IMR-90 (cell line): ENCODE measurements around the gene MYH11. TPM values are rescaled to one million over a fixed set of nuclear protein-coding genes. Genes with fewer than 3 reads are reported as not detected.

ENCODE experiments used
- ATAC-seq: fragments of 200-7000 bp; cut with Tn5 transposase; 2 replicates; pipeline ENCODE4 v1.9.1; 2020; ENCODE audit warnings: low read depth, mild to moderate bottlenecking, moderate library complexity
- BruUV-seq: library from RNA; stranded (reverse); fragments of 400-500 nt; replicated peaks from 2 replicates; lab custom pipeline; 2021; lab: Mats Ljungman, UMichigan
- CTCF ChIA-PET: fragments of 300-600 bp; formaldehyde crosslinking; extraction: SDS; loops from one replicate; lab custom pipeline; 2021; ENCODE audit warnings: antibody characterized with exemption; lab: Yijun Ruan, JAX
- POLR2A ChIA-PET: fragments of 300-600 bp; sonication (Branson Sonifier 250); formaldehyde crosslinking; loops from one replicate; lab custom pipeline; 2022; ENCODE audit warnings: antibody characterized with exemption; ENCODE audit not compliant: unreplicated experiment; lab: Charles Lee
- DNase-seq: peaks from one replicate; pipeline ENCODE4 v3.0.0; 2013
- H2AFZ ChIP-seq: replicated peaks from 2 replicates; pipeline ENCODE3; 2013; ENCODE audit warnings: low read length, mild to moderate bottlenecking; ENCODE audit not compliant: poor library complexity
- H2AK5ac ChIP-seq: 2 replicates; pipeline ENCODE4 v1.6.1; 2013; ENCODE audit warnings: low read depth, low read length, inconsistent platforms
- H2AK9ac ChIP-seq: replicated peaks from 2 replicates; pipeline ENCODE3; 2013; ENCODE audit warnings: mild to moderate bottlenecking, low read depth, low read length, moderate library complexity; ENCODE audit not compliant: poor library complexity
- H2BK120ac ChIP-seq: 2 replicates; pipeline ENCODE4 v1.6.1; 2013; ENCODE audit warnings: low read depth, low read length, inconsistent platforms
- H2BK15ac ChIP-seq: 3 replicates; pipeline ENCODE4 v1.6.1; 2013; ENCODE audit warnings: low read depth, low read length, inconsistent platforms
- H2BK20ac ChIP-seq: 2 replicates; pipeline ENCODE4 v1.6.1; 2013; ENCODE audit warnings: low read depth, mild to moderate bottlenecking, inconsistent platforms, low read length, moderate library complexity
- H2BK5ac ChIP-seq: 2 replicates; pipeline ENCODE4 v1.6.1; 2013; ENCODE audit warnings: mild to moderate bottlenecking, low read depth, low read length, inconsistent platforms; ENCODE audit not compliant: poor library complexity, severe bottlenecking
- H3K14ac ChIP-seq: replicated peaks from 2 replicates; pipeline ENCODE4 v1.6.1; 2013; ENCODE audit warnings: low read depth, low read length, inconsistent platforms
- H3K18ac ChIP-seq: 2 replicates; pipeline ENCODE4 v1.6.1; 2013; ENCODE audit warnings: low read depth, low read length, control low read depth
- H3K23ac ChIP-seq: 2 replicates; pipeline ENCODE4 v1.6.1; 2013; ENCODE audit warnings: low read depth, low read length, inconsistent platforms
- H3K27ac ChIP-seq: 2 replicates; pipeline ENCODE4 v1.5.1; 2013; ENCODE audit warnings: mild to moderate bottlenecking, control low read depth, low read length; ENCODE audit not compliant: insufficient read depth
- H3K27me3 ChIP-seq: 2 replicates; pipeline ENCODE4 v1.6.1; 2013; ENCODE audit warnings: low read length; ENCODE audit not compliant: control insufficient read depth, insufficient read depth
- H3K36me3 ChIP-seq: 2 replicates; pipeline ENCODE4 v1.6.1; 2013; ENCODE audit warnings: low read length, mixed read lengths; ENCODE audit not compliant: control insufficient read depth, insufficient read depth
- H3K4ac ChIP-seq: 2 replicates; pipeline ENCODE4 v1.6.1; 2013; ENCODE audit warnings: low read depth, low read length, inconsistent platforms
- H3K4me1 ChIP-seq: 2 replicates; pipeline ENCODE4 v1.6.1; 2013; ENCODE audit warnings: low read length, mixed read lengths; ENCODE audit not compliant: control insufficient read depth, insufficient read depth
- H3K4me2 ChIP-seq: 2 replicates; pipeline ENCODE4 v1.6.1; 2013; ENCODE audit warnings: low read depth, mild to moderate bottlenecking, control low read depth, low read length, moderate library complexity
- H3K4me3 ChIP-seq: 2 replicates; pipeline ENCODE4 v1.5.1; 2013; ENCODE audit warnings: low read depth, mild to moderate bottlenecking, control low read depth, low read length, moderate library complexity; ENCODE audit not compliant: insufficient read depth
- H3K56ac ChIP-seq: 2 replicates; pipeline ENCODE4 v1.6.1; 2013; ENCODE audit warnings: low read length, inconsistent platforms; ENCODE audit not compliant: insufficient read depth; ENCODE audit errors: extremely low read depth
- H3K79me1 ChIP-seq, 2 experiments: 2 replicates each; pipeline ENCODE4 v1.6.1; 2013; ENCODE audit warnings: low read length in 2 of 2, inconsistent platforms in 1 of 2, low read depth in 1 of 2
- H3K9ac ChIP-seq: 2 replicates; pipeline ENCODE4 v1.6.1; 2013; ENCODE audit warnings: low read depth, low read length, control low read depth
- H3K9me1 ChIP-seq: 2 replicates; pipeline ENCODE4 v1.6.1; 2013; ENCODE audit warnings: low read length, inconsistent platforms; ENCODE audit not compliant: insufficient read depth
- H3K9me3 ChIP-seq: 2 replicates; pipeline ENCODE4 v1.6.1; 2013; ENCODE audit warnings: low read length; ENCODE audit not compliant: control insufficient read depth, insufficient read depth
- H4K20me1 ChIP-seq: 2 replicates; pipeline ENCODE4 v1.6.1; 2013; ENCODE audit warnings: low read length, inconsistent platforms; ENCODE audit not compliant: insufficient read depth
- H4K5ac ChIP-seq: 2 replicates; pipeline ENCODE4 v1.6.1; 2013; ENCODE audit warnings: mild to moderate bottlenecking, low read depth, low read length, control low read depth
- H4K8ac ChIP-seq, 2 experiments: 2 replicates each; pipeline ENCODE4 v1.6.1; 2013; ENCODE audit warnings: low read depth in 2 of 2, low read length in 2 of 2, control low read depth in 1 of 2, inconsistent platforms in 1 of 2
- H4K91ac ChIP-seq: 2 replicates; pipeline ENCODE4 v1.6.1; 2013; ENCODE audit warnings: low read depth, low read length, inconsistent platforms; ENCODE audit not compliant: insufficient read depth
- BHLHE40 ChIP-seq: fragments of 150-350 bp; IDR thresholded peaks from 2 replicates; pipeline ENCODE4 v1.6.1; 2016; ENCODE audit warnings: mild to moderate bottlenecking, low read depth, low read length
- CEBPB ChIP-seq: IDR thresholded peaks from 2 replicates; pipeline ENCODE4 v1.6.1; 2012; ENCODE audit warnings: low read depth, low read length, improper control_type of control experiment
- CHD1 ChIP-seq: IDR thresholded peaks from 2 replicates; pipeline ENCODE4 v1.6.1; 2012; ENCODE audit warnings: low read depth, low read length, improper control_type of control experiment
- CTCF ChIP-seq: conservative IDR thresholded peaks from 2 replicates; pipeline ENCODE4 v1.5.1; 2012; ENCODE audit warnings: mild to moderate bottlenecking, low read depth, low read length, improper control_type of control experiment
- FOS ChIP-seq: fragments of 150-350 bp; IDR thresholded peaks from 2 replicates; pipeline ENCODE4 v1.6.1; 2016; ENCODE audit warnings: low read depth, low read length
- MAZ ChIP-seq: IDR thresholded peaks from 2 replicates; pipeline ENCODE4 v1.6.1; 2012; ENCODE audit warnings: low read depth, mild to moderate bottlenecking, low read length, improper control_type of control experiment, moderate library complexity, borderline replicate concordance
- MXI1 ChIP-seq: IDR thresholded peaks from 2 replicates; pipeline ENCODE4 v1.6.1; 2012; ENCODE audit warnings: low read depth, mild to moderate bottlenecking, low read length, moderate library complexity, borderline replicate concordance
- NFE2L2 ChIP-seq: fragments of 150-350 bp; IDR thresholded peaks from 2 replicates; pipeline ENCODE4 v1.6.1; 2016; ENCODE audit warnings: low read depth, mild to moderate bottlenecking, low read length
- POLR2A ChIP-seq: IDR thresholded peaks from 2 replicates; pipeline ENCODE4 v1.6.1; 2012; ENCODE audit warnings: mild to moderate bottlenecking, low read depth, low read length
- RAD21 ChIP-seq: IDR thresholded peaks from 2 replicates; pipeline ENCODE4 v1.6.1; 2012; ENCODE audit warnings: low read length, improper control_type of control experiment
- RCOR1 ChIP-seq: IDR thresholded peaks from 2 replicates; pipeline ENCODE4 v1.6.1; 2012; ENCODE audit warnings: mild to moderate bottlenecking, low read length, improper control_type of control experiment; ENCODE audit not compliant: insufficient replicate concordance
- RFX5 ChIP-seq: IDR thresholded peaks from 2 replicates; pipeline ENCODE4 v1.8.0; 2012; ENCODE audit warnings: low read depth, mild to moderate bottlenecking, low read length, moderate library complexity
- SMC3 ChIP-seq: fragments of 150-350 bp; IDR thresholded peaks from 2 replicates; pipeline ENCODE4 v1.6.1; 2016; ENCODE audit warnings: low read depth, mild to moderate bottlenecking, antibody characterized with exemption, low read length, moderate library complexity
- USF2 ChIP-seq: fragments of 150-350 bp; IDR thresholded peaks from 2 replicates; pipeline ENCODE4 v1.6.1; 2017; ENCODE audit warnings: mild to moderate bottlenecking, antibody characterized with exemption, low read length, low read depth
- WGBS, 2 experiments: methylation state at CpG; one replicate each; pipeline versions ENCODE4 v1.1.5 to v1.1.7; 2013; ENCODE audit warnings: missing lambda C conversion rate in 2 of 2; ENCODE audit not compliant: insufficient read length in 1 of 2; ENCODE audit errors: extremely low coverage in 2 of 2; 5-methylcytosine and 5-hydroxymethylcytosine counted together
- dilution Hi-C: fragments of 300-500 bp; cut with HindIII; formaldehyde crosslinking; loops from one replicate; pipeline ENCODE4 v1.14.3; 2018; ENCODE audit warnings: low sequenced_read_pairs; ENCODE audit not compliant: unreplicated experiment
- in situ Hi-C: fragments of 300-500 bp; cut with MboI; formaldehyde crosslinking; loops from 3 replicates; pipeline ENCODE4 v1.14.3; 2019; ENCODE audit warnings: low sequenced_read_pairs, inconsistent platforms, mixed read lengths
- intact Hi-C: fragments of 100-400 bp; cut with micrococcal nuclease; formaldehyde crosslinking; loops from 2 replicates; pipeline ENCODE4 v1.10.0; 2022
- polyA plus RNA-seq, 3 experiments: library from polyadenylated mRNA; depleted of rRNA; stranded (reverse); fragments of >200 nt; gene quantifications; 2 replicates each; pipeline ENCODE4 v1.2.3, GENCODE V29; 2012; ENCODE audit warnings: low replicate concordance in 1 of 3
- total RNA-seq: library from RNA; depleted of rRNA; stranded (reverse); fragments of >200 nt; gene quantifications from 2 replicates; pipeline ENCODE4 v1.2.3, GENCODE V29; 2012
- TF ChIP-seq, protein P1 (sequence below): fragments of 150-350 bp; IDR thresholded peaks from 2 replicates; pipeline ENCODE4 v1.6.1; 2016; ENCODE audit warnings: low read depth, mild to moderate bottlenecking, low read length, moderate library complexity, borderline replicate concordance

MYH11 gene
- total and polyA plus RNA-seq, 2 of the 4 experiments (the other 2 are of a cell fraction): under 0.01 to 0.12 TPM

GRCh38 chr16:15676506-15676905 is 180.3 kb downstream of the MYH11 start:
- no peak overlapping the region for H3K56ac ChIP-seq
- no peak overlapping the region for H2BK20ac ChIP-seq
- H2AK5ac ChIP-seq: no peak overlapping the region
- BruUV-seq: no TSS peak
- H4K8ac ChIP-seq: no peak overlapping the region
- H4K20me1 ChIP-seq: peaks cover 8% of the 10 kb centered on the region; the same call in 1 of the 2 replicates
- no peak overlapping the region for H3K4me2 ChIP-seq
- H3K14ac ChIP-seq: no peak overlapping the region
- H2BK5ac ChIP-seq: no peak overlapping the region
- dilution Hi-C loops: no loop called here
- no peak overlapping the region for H2BK120ac ChIP-seq
- H3K27ac ChIP-seq: no peak overlapping the region
- in situ Hi-C loops: no loop called here
- intact Hi-C loops: no loop called here
- H2AFZ ChIP-seq: no peak overlapping the region
- H4K91ac ChIP-seq: no peak overlapping the region
- H4K5ac ChIP-seq: no peak overlapping the region
- no peak overlapping the region for H2AK9ac ChIP-seq
- no peak overlapping the region for H3K4ac ChIP-seq
- DNase-seq (no peak), ATAC-seq (no peak)
- no peak overlapping the region for H3K4me3 ChIP-seq
- no peaks in the 10 kb centered on the region for H3K27me3 ChIP-seq
- peaks cover 27 to 61% of the 10 kb centered on the region in 2 experiments for H3K79me1 ChIP-seq
- no peak overlapping the region for H2BK15ac ChIP-seq
- TF ChIP-seq RFX5 (no peak), SMC3 (no peak), MXI1 (no peak), POLR2A (no peak), CTCF (no peak), USF2 (no peak), CHD1 (no peak), CEBPB (no peak), FOS (no peak), NFE2L2 (no peak), MAZ (no peak), RCOR1 (no peak), RAD21 (no peak), BHLHE40 (no peak)
- TF ChIP-seq, protein P1, sequence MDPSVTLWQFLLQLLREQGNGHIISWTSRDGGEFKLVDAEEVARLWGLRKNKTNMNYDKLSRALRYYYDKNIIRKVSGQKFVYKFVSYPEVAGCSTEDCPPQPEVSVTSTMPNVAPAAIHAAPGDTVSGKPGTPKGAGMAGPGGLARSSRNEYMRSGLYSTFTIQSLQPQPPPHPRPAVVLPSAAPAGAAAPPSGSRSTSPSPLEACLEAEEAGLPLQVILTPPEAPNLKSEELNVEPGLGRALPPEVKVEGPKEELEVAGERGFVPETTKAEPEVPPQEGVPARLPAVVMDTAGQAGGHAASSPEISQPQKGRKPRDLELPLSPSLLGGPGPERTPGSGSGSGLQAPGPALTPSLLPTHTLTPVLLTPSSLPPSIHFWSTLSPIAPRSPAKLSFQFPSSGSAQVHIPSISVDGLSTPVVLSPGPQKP: no peak
- peaks cover 11% of the 10 kb centered on the region for H3K4me1 ChIP-seq
- POLR2A ChIA-PET: no interaction called here
- H3K18ac ChIP-seq: no peak overlapping the region
- H3K36me3 ChIP-seq: peaks cover 19% of the 10 kb centered on the region; the same call in 1 of the 2 replicates
- no peaks in the 10 kb centered on the region for H3K9me3 ChIP-seq
- H3K9ac ChIP-seq: no peak overlapping the region
- H3K23ac ChIP-seq: no peak overlapping the region
- peaks cover 5% of the 10 kb centered on the region for H3K9me1 ChIP-seq
- 96% methylated on average over 4 of the region's 10 CpGs; no CpG with 5 or more reads in 1 of the 2 experiments for WGBS, 2 experiments
- CTCF ChIA-PET: no interaction called here
